ENCODE results near the gene SLC4A9.

DNA sequence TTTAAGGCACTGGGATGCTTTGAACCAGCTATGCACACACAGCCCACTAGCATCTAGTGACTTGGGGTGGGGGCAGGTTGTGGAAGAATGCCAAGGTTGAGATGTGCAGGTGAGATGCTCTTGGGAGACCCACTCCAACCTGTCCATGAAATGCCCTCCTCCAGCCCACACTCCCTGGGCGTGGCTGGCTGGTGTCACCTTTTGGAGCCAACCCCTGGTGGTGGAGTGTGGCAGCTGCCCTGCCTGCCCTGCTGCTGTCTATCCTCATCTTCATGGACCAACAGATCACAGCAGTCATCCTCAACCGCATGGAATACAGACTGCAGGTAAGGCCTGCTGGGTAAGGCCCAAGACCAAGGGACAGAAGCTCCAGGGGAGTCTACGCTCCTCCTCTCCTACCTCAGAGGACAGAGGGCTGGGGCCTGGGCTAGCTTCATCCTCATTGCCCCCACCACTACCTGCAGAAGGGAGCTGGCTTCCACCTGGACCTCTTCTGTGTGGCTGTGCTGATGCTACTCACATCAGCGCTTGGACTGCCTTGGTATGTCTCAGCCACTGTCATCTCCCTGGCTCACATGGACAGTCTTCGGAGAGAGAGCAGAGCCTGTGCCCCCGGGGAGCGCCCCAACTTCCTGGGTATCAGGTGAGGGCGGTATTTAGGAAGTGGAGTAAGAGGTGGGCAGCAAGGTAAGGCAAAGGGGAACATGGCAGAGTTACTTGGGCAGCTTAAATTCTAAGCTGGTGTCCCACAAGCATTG, 7.4 kb downstream of the SLC4A9 start:
- TF ChIP-seq, protein P1, sequence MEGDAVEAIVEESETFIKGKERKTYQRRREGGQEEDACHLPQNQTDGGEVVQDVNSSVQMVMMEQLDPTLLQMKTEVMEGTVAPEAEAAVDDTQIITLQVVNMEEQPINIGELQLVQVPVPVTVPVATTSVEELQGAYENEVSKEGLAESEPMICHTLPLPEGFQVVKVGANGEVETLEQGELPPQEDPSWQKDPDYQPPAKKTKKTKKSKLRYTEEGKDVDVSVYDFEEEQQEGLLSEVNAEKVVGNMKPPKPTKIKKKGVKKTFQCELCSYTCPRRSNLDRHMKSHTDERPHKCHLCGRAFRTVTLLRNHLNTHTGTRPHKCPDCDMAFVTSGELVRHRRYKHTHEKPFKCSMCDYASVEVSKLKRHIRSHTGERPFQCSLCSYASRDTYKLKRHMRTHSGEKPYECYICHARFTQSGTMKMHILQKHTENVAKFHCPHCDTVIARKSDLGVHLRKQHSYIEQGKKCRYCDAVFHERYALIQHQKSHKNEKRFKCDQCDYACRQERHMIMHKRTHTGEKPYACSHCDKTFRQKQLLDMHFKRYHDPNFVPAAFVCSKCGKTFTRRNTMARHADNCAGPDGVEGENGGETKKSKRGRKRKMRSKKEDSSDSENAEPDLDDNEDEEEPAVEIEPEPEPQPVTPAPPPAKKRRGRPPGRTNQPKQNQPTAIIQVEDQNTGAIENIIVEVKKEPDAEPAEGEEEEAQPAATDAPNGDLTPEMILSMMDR (IDR thresholded peaks at IDR 0.05; ENCODE audit: insufficient read depth, low read length, poor library complexity, severe bottlenecking), result no peak
- TF ChIP-seq EZH2phosphoT487 (conservative IDR thresholded peaks at IDR 0.05; ENCODE audit: low read length), result no peak

Data from SU-DHL-6 (cell line).